Prostate gland (tissue), 2 donors: Measurements from ENCODE around the gene SPOCK1. TPM values are rescaled to one million over a fixed set of nuclear protein-coding genes. Genes with fewer than 3 reads are reported as not detected.

Experiments used
- DNase-seq: peaks from one replicate; pipeline ENCODE4 v3.0.0-alpha.2; 2019; ENCODE audit warnings: low spot score
- H3K27ac ChIP-seq, 2 donors: fragments of 200-600 bp; sonication (generic); 2 replicates each; pipeline ENCODE4 v1.5.1; 2017 to 2019
- H3K27me3 ChIP-seq: fragments of 200-600 bp; sonication (generic); replicated peaks from 2 replicates; pipeline ENCODE4 v1.5.1; 2019; ENCODE audit not compliant: insufficient read depth
- H3K36me3 ChIP-seq, 2 donors: fragments of 200-600 bp; sonication (generic); 1 replicate in 1 of 2; 2 replicates in 1 of 2; pipeline versions ENCODE4 v1.5.1 to v1.8.1; 2017 to 2019
- H3K4me1 ChIP-seq: fragments of 200-600 bp; sonication (generic); replicated peaks from 2 replicates; pipeline ENCODE4 v1.5.1; 2019
- H3K4me3 ChIP-seq, 2 donors: fragments of 200-600 bp; sonication (generic); 2 replicates each; pipeline ENCODE4 v1.5.1; 2017 to 2019
- H3K9me3 ChIP-seq: fragments of 200-600 bp; sonication (generic); 2 replicates; pipeline ENCODE4 v1.5.1; 2017
- POLR2A ChIP-seq: fragments of 450-650 bp; IDR thresholded peaks from one replicate; pipeline ENCODE4 v1.6.1; 2016; ENCODE audit warnings: antibody characterized with exemption, mild to moderate bottlenecking
- POLR2AphosphoS5 ChIP-seq: sonication (generic); formaldehyde crosslinking; IDR thresholded peaks from one replicate; pipeline ENCODE4 v1.6.1; 2017; ENCODE audit warnings: antibody characterized with exemption
- WGBS: methylation state at CpG from one replicate; pipeline ENCODE4 v1.1.5; 2018; 5-methylcytosine and 5-hydroxymethylcytosine counted together
- intact Hi-C: fragments of 100-400 bp; cut with DNase I; formaldehyde crosslinking; loops from one replicate; pipeline ENCODE4 v1.14.2; 2022
- total RNA-seq, 2 donors: library from RNA; depleted of rRNA; stranded (reverse); fragments of >200 nt; gene quantifications; one replicate each; pipeline ENCODE4 v1.1.0, GENCODE V29; 2016
- TF ChIP-seq, protein P1 (sequence below), 4 experiments: fragments of 200-600 bp in 2 of 4; fragments of 450-650 bp in 2 of 4; sonication (generic) in 2 of 4; IDR thresholded peaks; 1 replicate in 3 of 4; 2 replicates in 1 of 4; pipeline ENCODE4 v1.5.1; 2016 to 2019; ENCODE audit warnings: antibody characterized with exemption in 4 of 4, mild to moderate bottlenecking in 2 of 4, moderate library complexity in 2 of 4

The SPOCK1 gene
- total RNA-seq, 2 donors from 2014 or later, result 89.4 to 92.9 TPM

DNA sequence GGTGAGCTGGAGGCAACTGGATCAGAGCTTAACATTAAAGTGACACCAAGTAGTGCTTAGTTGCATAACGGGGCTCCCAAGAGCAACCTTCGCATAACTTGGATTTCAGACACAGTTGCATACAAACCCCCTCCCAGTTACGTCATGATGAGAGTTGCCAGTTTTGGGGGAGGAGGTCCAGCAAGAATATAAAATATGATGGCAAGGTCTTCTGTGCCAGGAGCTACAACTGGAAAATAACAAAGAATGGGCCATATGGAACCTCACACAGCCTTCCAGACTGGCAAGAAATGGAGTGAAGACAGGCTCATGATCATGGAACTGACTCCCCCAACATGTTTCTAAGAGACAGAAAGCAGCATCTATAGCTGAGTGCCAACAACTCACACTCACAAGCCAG, 8.5 kb downstream of the SPOCK1 start:
- DNase-seq, result no peak
- no peaks in the 10 kb centered on the region for H3K9me3 ChIP-seq
- TF ChIP-seq POLR2AphosphoS5, result no peak
- WGBS, result 98% methylated on average over 3 of the region's 3 CpGs
- no peaks in the 10 kb centered on the region for H3K36me3 ChIP-seq
- intact Hi-C loops, result no loop called here
- no peak overlapping the region for H3K4me3 ChIP-seq
- H3K27me3 ChIP-seq, result no peaks in the 10 kb centered on the region
- no peaks in the 10 kb centered on the region for H3K4me1 ChIP-seq
- no peak overlapping the region for H3K27ac ChIP-seq

DNA sequence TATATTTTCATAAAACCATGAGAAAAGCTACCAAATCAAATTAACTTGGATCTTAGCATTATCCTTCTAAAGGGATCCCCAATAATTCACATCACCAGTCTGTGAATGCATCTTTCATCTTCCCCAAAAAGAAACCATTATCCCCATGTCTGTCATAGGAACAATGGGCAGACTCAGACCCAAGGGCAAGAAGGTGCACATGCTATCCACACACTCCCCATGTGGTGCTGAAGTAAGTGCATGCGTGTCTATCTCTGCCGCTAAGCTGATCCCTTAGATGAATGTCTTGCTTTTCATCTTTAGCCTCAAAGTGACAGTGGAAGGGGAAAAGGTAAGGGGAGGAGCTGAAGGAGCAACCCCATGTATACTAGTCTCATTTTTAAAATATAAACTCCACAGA, 10.2 kb downstream of the SPOCK1 start:
- 95% methylated on average over 2 of the region's 2 CpGs for WGBS
- Histone ChIP-seq H3K4me1 (no peaks in the 10 kb centered on the region), H3K4me3 (no peak overlapping the region), H3K27ac (no peak overlapping the region), H3K27me3 (no peaks in the 10 kb centered on the region), H3K36me3 (no peaks in the 10 kb centered on the region), H3K9me3 (no peaks in the 10 kb centered on the region)
- intact Hi-C loops, result no loop called here
- no peak for DNase-seq
- TF ChIP-seq POLR2A (no peak), POLR2AphosphoS5 (no peak)
- TF ChIP-seq, protein P1, sequence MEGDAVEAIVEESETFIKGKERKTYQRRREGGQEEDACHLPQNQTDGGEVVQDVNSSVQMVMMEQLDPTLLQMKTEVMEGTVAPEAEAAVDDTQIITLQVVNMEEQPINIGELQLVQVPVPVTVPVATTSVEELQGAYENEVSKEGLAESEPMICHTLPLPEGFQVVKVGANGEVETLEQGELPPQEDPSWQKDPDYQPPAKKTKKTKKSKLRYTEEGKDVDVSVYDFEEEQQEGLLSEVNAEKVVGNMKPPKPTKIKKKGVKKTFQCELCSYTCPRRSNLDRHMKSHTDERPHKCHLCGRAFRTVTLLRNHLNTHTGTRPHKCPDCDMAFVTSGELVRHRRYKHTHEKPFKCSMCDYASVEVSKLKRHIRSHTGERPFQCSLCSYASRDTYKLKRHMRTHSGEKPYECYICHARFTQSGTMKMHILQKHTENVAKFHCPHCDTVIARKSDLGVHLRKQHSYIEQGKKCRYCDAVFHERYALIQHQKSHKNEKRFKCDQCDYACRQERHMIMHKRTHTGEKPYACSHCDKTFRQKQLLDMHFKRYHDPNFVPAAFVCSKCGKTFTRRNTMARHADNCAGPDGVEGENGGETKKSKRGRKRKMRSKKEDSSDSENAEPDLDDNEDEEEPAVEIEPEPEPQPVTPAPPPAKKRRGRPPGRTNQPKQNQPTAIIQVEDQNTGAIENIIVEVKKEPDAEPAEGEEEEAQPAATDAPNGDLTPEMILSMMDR (IDR thresholded peaks at IDR 0.05), result no peak

DNA sequence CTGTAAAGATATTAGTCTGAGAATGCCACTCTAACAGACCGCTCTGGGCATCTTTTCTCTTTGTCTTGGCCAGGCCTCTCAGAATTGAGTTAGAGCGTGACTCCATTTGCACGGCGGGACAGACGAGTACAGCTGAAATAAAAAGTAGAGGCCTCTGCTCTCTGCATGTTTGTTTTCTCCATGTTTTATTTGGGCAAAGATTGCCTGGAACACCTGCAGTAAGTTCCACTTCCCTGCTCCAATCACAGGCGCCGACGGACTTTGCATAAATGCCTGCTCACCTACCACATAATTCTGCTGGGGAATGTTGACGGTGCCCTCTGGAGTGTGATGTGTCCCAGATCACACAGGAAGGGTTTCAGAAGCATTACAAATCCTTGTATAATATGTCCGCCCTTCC, 10.6 kb downstream of the SPOCK1 start:
- intact Hi-C loops, result no loop called here
- Histone ChIP-seq H3K36me3 (no peaks in the 10 kb centered on the region), H3K27me3 (no peaks in the 10 kb centered on the region), H3K9me3 (no peaks in the 10 kb centered on the region), H3K4me3 (no peak overlapping the region), H3K27ac (no peak overlapping the region), H3K4me1 (no peaks in the 10 kb centered on the region)
- TF ChIP-seq POLR2A (no peak), POLR2AphosphoS5 (no peak)
- TF ChIP-seq, protein P1 (IDR thresholded peaks at IDR 0.05), result no peak
- DNase-seq, result no peak
- WGBS, result 86% methylated on average over 10 of the region's 10 CpGs

- no peak overlapping the region for H3K4me3 ChIP-seq
- no peaks in the 10 kb centered on the region for H3K4me1 ChIP-seq
- no peak for TF ChIP-seq POLR2AphosphoS5
- TF ChIP-seq, protein P1 (IDR thresholded peaks at IDR 0.05), result no peak
- no peak for TF ChIP-seq POLR2A
- H3K9me3 ChIP-seq, result no peaks in the 10 kb centered on the region
- WGBS, result 84% methylated on average over 1 of the region's 1 CpG
- no peak for DNase-seq
- no peak overlapping the region for H3K27ac ChIP-seq
- no peaks in the 10 kb centered on the region for H3K27me3 ChIP-seq
- intact Hi-C loops, result no loop called here
- H3K36me3 ChIP-seq, result no peaks in the 10 kb centered on the region
Observed at GRCh38 chr5:137487600-137487999, 11.5 kb downstream of the SPOCK1 start.

- WGBS, result 77% methylated on average over 2 of the region's 2 CpGs
- Histone ChIP-seq H3K36me3 (no peaks in the 10 kb centered on the region), H3K4me3 (no peak overlapping the region), H3K9me3 (no peaks in the 10 kb centered on the region), H3K4me1 (no peaks in the 10 kb centered on the region), H3K27me3 (no peaks in the 10 kb centered on the region), H3K27ac (no peak overlapping the region)
- intact Hi-C loops, result no loop called here
- TF ChIP-seq, protein P1 (IDR thresholded peaks at IDR 0.05), result no peak
- TF ChIP-seq POLR2A (no peak), POLR2AphosphoS5 (no peak)
- DNase-seq, result no peak
Observed at GRCh38 chr5:137486707-137487106, 12.4 kb downstream of the SPOCK1 start.
